K562 (cell line): ENCODE results near the gene ZNF839. TPM values are rescaled to one million over a fixed set of nuclear protein-coding genes. Genes with fewer than 3 reads are reported as not detected.

Source experiments
- ATAC-seq: fragments of 200-7000 bp; cut with Tn5 transposase; 3 replicates; pipeline ENCODE4 v1.9.1; 2020; ENCODE audit warnings: moderate library complexity
- BruUV-seq: library from RNA; stranded (reverse); fragments of 400-500 nt; replicated peaks from 2 replicates; lab custom pipeline; 2021; lab: Mats Ljungman, UMichigan
- CTCF ChIA-PET: fragments of 300-600 bp; formaldehyde crosslinking; extraction: SDS; loops from one replicate; lab custom pipeline; 2021; ENCODE audit warnings: low intra/inter-chr PET ratio; lab: Yijun Ruan, JAX
- POLR2A ChIA-PET: fragments of 300-600, 350-650 bp; sonication (Branson Sonifier 250); formaldehyde crosslinking; extraction: SDS; loops from one replicate; lab custom pipeline; 2021; ENCODE audit warnings: antibody characterized with exemption, inconsistent platforms; lab: Yijun Ruan, JAX
- DNase-seq, 4 experiments: peaks; one replicate each; pipeline versions ENCODE4 v3.0.0 to v3.0.0-alpha.2; 2011 to 2018; ENCODE audit warnings: low spot score in 3 of 4, mixed read lengths in 3 of 4; ENCODE audit errors: extremely low read depth in 1 of 4
- FAIRE-seq: peaks from 2 replicates; lab custom pipeline; 2011; peaks lifted over from hg19 to GRCh38; lab: Jason Lieb, UNC
- H2AFZ ChIP-seq: 2 replicates; pipeline ENCODE4 v1.6.0; 2011; ENCODE audit warnings: low read depth, low read length, control low read depth, inconsistent platforms
- H3K27ac ChIP-seq: fragments of 200-600 bp; 3 replicates; pipeline ENCODE4 v1.8.0; 2011; ENCODE audit warnings: low read depth, mild to moderate bottlenecking, control low read depth, inconsistent platforms, low read length, moderate library complexity, mixed read lengths; ENCODE audit errors: extremely low read depth
- H3K27me3 ChIP-seq, 2 experiments: fragments of 300-600 bp in 1 of 2; 2 replicates in 1 of 2; 3 replicates in 1 of 2; pipeline versions ENCODE4 v1.6.0 to v1.8.0; 2011; ENCODE audit warnings: inconsistent platforms in 2 of 2, low read length in 2 of 2, mild to moderate bottlenecking in 1 of 2, mixed read lengths in 1 of 2, moderate library complexity in 1 of 2; ENCODE audit not compliant: control insufficient read depth in 2 of 2, insufficient read depth in 2 of 2
- H3K36me3 ChIP-seq: fragments of 300-600 bp; 3 replicates; pipeline ENCODE4 v1.8.0; 2011; ENCODE audit warnings: mild to moderate bottlenecking, low read length, inconsistent platforms; ENCODE audit not compliant: control insufficient read depth, insufficient read depth
- H3K4me1 ChIP-seq, 2 experiments: fragments of 200-600 bp in 1 of 2; replicated peaks in 1 of 2; 2 replicates in 1 of 2; 3 replicates in 1 of 2; pipeline versions ENCODE4 v1.5.1 to v1.8.0; 2011; ENCODE audit warnings: inconsistent platforms in 2 of 2, low read length in 2 of 2, mild to moderate bottlenecking in 1 of 2, mixed read lengths in 1 of 2, moderate library complexity in 1 of 2; ENCODE audit not compliant: control insufficient read depth in 2 of 2, insufficient read depth in 2 of 2
- H3K4me2 ChIP-seq: 2 replicates; pipeline ENCODE4 v1.6.1; 2011; ENCODE audit warnings: low read length, control low read depth, inconsistent platforms, mixed read lengths; ENCODE audit not compliant: insufficient read depth
- H3K4me3 ChIP-seq: fragments of 200-600 bp; sonication (generic), shearing (Covaris generic); 2 replicates; pipeline ENCODE4 v1.5.1; 2016; ENCODE audit warnings: control low read depth, inconsistent platforms
- H3K79me2 ChIP-seq: fragments of 200-600 bp; 3 replicates; pipeline ENCODE4 v1.8.0; 2011; ENCODE audit warnings: low read length, inconsistent platforms; ENCODE audit not compliant: control insufficient read depth, insufficient read depth
- H3K9ac ChIP-seq, 2 experiments: 2 replicates each; pipeline versions ENCODE4 v1.6.0 to v1.6.1; 2011; ENCODE audit warnings: low read depth in 2 of 2, low read length in 2 of 2, control low read depth in 1 of 2, inconsistent platforms in 1 of 2, mild to moderate bottlenecking in 1 of 2, mixed read lengths in 1 of 2; ENCODE audit not compliant: insufficient read depth in 1 of 2
- H3K9me1 ChIP-seq: one replicate; pipeline ENCODE4 v1.6.0; 2011; ENCODE audit warnings: inconsistent platforms, mild to moderate bottlenecking, low read length, moderate library complexity; ENCODE audit not compliant: control insufficient read depth, insufficient read depth
- H3K9me3 ChIP-seq: replicated peaks from 2 replicates; pipeline ENCODE4 v1.5.1; 2011; ENCODE audit warnings: low read depth, low read length, inconsistent platforms; ENCODE audit not compliant: control insufficient read depth, insufficient read depth
- H4K20me1 ChIP-seq: replicated peaks from 2 replicates; pipeline ENCODE4 v1.6.1; 2011; ENCODE audit warnings: low read length, inconsistent platforms, mixed read lengths; ENCODE audit not compliant: control insufficient read depth, insufficient read depth
- CREM ChIP-seq: IDR thresholded peaks from 2 replicates; pipeline ENCODE4 v1.6.1; 2014; ENCODE audit warnings: antibody characterized with exemption, low read depth
- GTF2F1 ChIP-seq: IDR thresholded peaks from 2 replicates; pipeline ENCODE4 v1.6.1; 2011; ENCODE audit warnings: low read depth, low read length, improper control_type of control experiment
- HES1 ChIP-seq: fragments of 450-650 bp; IDR thresholded peaks from 2 replicates; pipeline ENCODE4 v1.6.1; 2016; ENCODE audit warnings: low read depth, mild to moderate bottlenecking, moderate library complexity
- MECOM ChIP-seq: fragments of 250-450 bp; sonication (Bioruptor Pico); IDR thresholded peaks from 2 replicates; pipeline ENCODE4 v1.8.0; 2022; ENCODE audit warnings: inconsistent platforms
- NFE2L1 ChIP-seq: fragments of 450-650 bp; IDR thresholded peaks from 2 replicates; pipeline ENCODE4 v1.6.1; 2016; ENCODE audit warnings: missing genetic modification characterization, low read depth, mild to moderate bottlenecking, missing compliant biosample characterization, moderate library complexity, borderline replicate concordance
- NR4A1 ChIP-seq, 2 experiments: fragments of 250-450 bp in 1 of 2; fragments of 450-650 bp in 1 of 2; sonication (Bioruptor Pico) in 1 of 2; IDR thresholded peaks; 2 replicates each; pipeline versions ENCODE4 v1.4.0 to v1.6.1; 2016 to 2020; ENCODE audit warnings: mild to moderate bottlenecking in 2 of 2, missing compliant biosample characterization in 1 of 2, missing genetic modification characterization in 1 of 2, moderate library complexity in 1 of 2
- POLR2H ChIP-seq: IDR thresholded peaks from 2 replicates; pipeline ENCODE4 v1.6.1; 2016; ENCODE audit warnings: missing genetic modification characterization, low read depth, mild to moderate bottlenecking, control low read depth, missing compliant biosample characterization, moderate library complexity
- SIRT6 ChIP-seq: IDR thresholded peaks from one replicate; pipeline ENCODE4 v1.6.1; 2012; ENCODE audit warnings: low read depth, mild to moderate bottlenecking, control low read depth, inconsistent platforms, low read length, moderate library complexity
- SREBF2 ChIP-seq: sonication (generic); formaldehyde crosslinking; IDR thresholded peaks from 2 replicates; pipeline ENCODE4 v1.4.0; 2020; ENCODE audit warnings: mild to moderate bottlenecking, missing genetic modification reagents
- SRSF7 ChIP-seq: fragments of 200-400 bp; formaldehyde crosslinking; optimal IDR thresholded peaks from 2 replicates; pipeline ENCODE3; 2017; ENCODE audit warnings: mild to moderate bottlenecking, low read depth, low read length
- ZBTB2 ChIP-seq: fragments of 450-650 bp; IDR thresholded peaks from 2 replicates; pipeline ENCODE4 v1.6.1; 2016; ENCODE audit warnings: antibody characterized with exemption
- ZNF143 ChIP-seq: sonication (generic); formaldehyde crosslinking; IDR thresholded peaks from 2 replicates; pipeline ENCODE4 v1.9.0; 2022; ENCODE audit warnings: mild to moderate bottlenecking, missing genetic modification reagents
- ZNF407 ChIP-seq: fragments of 450-650 bp; IDR thresholded peaks from 2 replicates; pipeline ENCODE4 v1.6.1; 2016; ENCODE audit warnings: low read depth
- WGBS: fragments of 100-300 bp; shearing (Covaris generic); methylation state at CpG from one replicate; pipeline ENCODE4 v1.1.6; 2016; ENCODE audit warnings: low coverage, mixed read lengths; ENCODE audit not compliant: insufficient coverage; ENCODE audit errors: missing lambda C conversion rate; 5-methylcytosine and 5-hydroxymethylcytosine counted together
- in situ Hi-C: fragments of 300-500 bp; cut with MboI; formaldehyde crosslinking; loops from 4 replicates; pipeline ENCODE4 v1.15.0; 2018; ENCODE audit warnings: inconsistent platforms, mixed read lengths
- intact Hi-C: fragments of 100-400 bp; cut with micrococcal nuclease; formaldehyde crosslinking; loops from 2 replicates; pipeline ENCODE4 v1.14.2; 2022
- polyA plus RNA-seq, 8 experiments: library from polyadenylated mRNA; depleted of rRNA in 4 of 8; stranded (reverse) in 5 of 8; unstranded in 3 of 8; fragments of >200 nt; fragmentation: Nextera tagmentation in 2 of 8; fragmentation: Illumina TruSeq in 1 of 8; extraction: Ambion mirVana in 2 of 8; extraction: Trizol in 1 of 8; gene quantifications; 2 replicates each; pipeline versions ENCODE4 v1.2.1 to v1.2.3, GENCODE V29; 2011 to 2014; ENCODE audit warnings: inconsistent platforms in 1 of 8, missing spikeins in 1 of 8
- total RNA-seq, 7 experiments: library from RNA; depleted of rRNA in 6 of 7; stranded (reverse); fragments of >200 nt in 6 of 7; fragmentation: Illumina TruSeq in 2 of 7; extraction: Trizol in 2 of 7; gene quantifications; 2 replicates each; pipeline versions ENCODE4 v1.2.1 to v1.2.3, GENCODE V29; 2011 to 2021; ENCODE audit warnings: low replicate concordance in 1 of 7

ZNF839 gene
- total and polyA plus RNA-seq, 9 of the 15 experiments (the other 6 are each of a cell fraction or from before 2014, with no cell fraction given): 0.42 to 8.4 (median 5.7) TPM

- H2AFZ ChIP-seq: no peak overlapping the region
- no TSS peak for BruUV-seq
- no peaks in the 10 kb centered on the region for H3K79me2 ChIP-seq
- CTCF ChIA-PET: no interaction called here
- in situ Hi-C loops: no loop called here
- FAIRE-seq (no peak), DNase-seq (no peak), ATAC-seq (no peak)
- no peaks in the 10 kb centered on the region for H4K20me1 ChIP-seq
- no peak overlapping the region for H3K9ac ChIP-seq
- no peaks in the 10 kb centered on the region; a peak in 1 of 5 replicates for H3K4me1 ChIP-seq
- no peak overlapping the region for H3K4me3 ChIP-seq
- no peaks in the 10 kb centered on the region for H3K36me3 ChIP-seq
- H3K9me1 ChIP-seq: no peaks in the 10 kb centered on the region
- intact Hi-C loops: no loop called here
- WGBS: 63% methylated on average over 6 of the region's 6 CpGs
- POLR2A ChIA-PET: no interaction called here
- H3K4me2 ChIP-seq: no peak overlapping the region
- no peak overlapping the region for H3K27ac ChIP-seq
- no peaks in the 10 kb centered on the region for H3K9me3 ChIP-seq
- H3K27me3 ChIP-seq: no peaks in the 10 kb centered on the region
- TF ChIP-seq MECOM (CRISPR knock-in tag) (no peak), HES1 (no peak), SIRT6 (no peak), GTF2F1 (no peak), NR4A1 (CRISPR knock-in tag; IDR thresholded peaks at IDR 0.05) (no peak), NR4A1 (tag; IDR thresholded peaks at IDR 0.05) (no peak), POLR2H (tag) (no peak), SRSF7 (no peak), ZNF407 (no peak), ZNF143 (CRISPR knock-in tag) (no peak), NFE2L1 (no peak), CREM (no peak), SREBF2 (CRISPR knock-in tag) (no peak), ZBTB2 (no peak)
Measured at GRCh38 chr14:102293781-102294180, 25.8 kb upstream of the ZNF839 start.
